ENCODE measurements around the gene PLAU.

- TF ChIP-seq GATA2 (IDR thresholded peaks at IDR 0.05; ENCODE audit: low read depth, low read length) (no peak), GATA3 (IDR thresholded peaks at IDR 0.05; ENCODE audit: low read depth, low read length) (no peak)
These were observed 22.4 kb upstream of the PLAU start for GRCh38 chr10:73888514-73888913.

All from SH-SY5Y (cell line).